Esophagus squamous epithelium (tissue), 5 donors: ENCODE results near the gene FBXL14. TPM values are rescaled to one million over a fixed set of nuclear protein-coding genes. Genes with fewer than 3 reads are reported as not detected.
A peak's percentile ranks its signal among the peaks of the same experiment; 100 is the strongest.

Experiments used
- DNase-seq: peaks from one replicate; lab custom pipeline; 2025; lab: John Stamatoyannopoulos, UW
- H3K27ac ChIP-seq, 4 donors: fragments of 200-600 bp; sonication (generic); one replicate each; pipeline ENCODE4 v1.5.1; 2016 to 2019; ENCODE audit warnings: mild to moderate bottlenecking in 1 of 4
- H3K27me3 ChIP-seq, 4 donors: fragments of 200-600 bp; sonication (generic); 1 replicate in 3 of 4; 2 replicates in 1 of 4; pipeline versions ENCODE4 v1.5.1 to v1.6.0; 2017 to 2021; ENCODE audit warnings: antibody characterized with exemption in 1 of 4
- H3K36me3 ChIP-seq, 3 donors: fragments of 200-600 bp; sonication (generic); one replicate each; pipeline ENCODE4 v1.5.1; 2016 to 2019
- H3K4me1 ChIP-seq, 3 donors: fragments of 200-600 bp; sonication (generic); one replicate each; pipeline ENCODE4 v1.5.1; 2017 to 2019
- H3K4me3 ChIP-seq, 4 donors: fragments of 200-600 bp; sonication (generic); 1 replicate in 3 of 4; 2 replicates in 1 of 4; pipeline ENCODE4 v1.5.1; 2016 to 2019; ENCODE audit warnings: mild to moderate bottlenecking in 2 of 4, moderate library complexity in 1 of 4
- H3K9me3 ChIP-seq, 3 donors: fragments of 200-600 bp; sonication (generic); one replicate each; pipeline ENCODE4 v1.5.1; 2016 to 2019
- POLR2A ChIP-seq, 4 donors: fragments of 450-650 bp; IDR thresholded peaks; one replicate each; pipeline ENCODE4 v1.6.1; 2017; ENCODE audit warnings: antibody characterized with exemption in 4 of 4, mild to moderate bottlenecking in 4 of 4, moderate library complexity in 3 of 4
- WGBS, 2 donors: methylation state at CpG; one replicate each; pipeline ENCODE4 v1.1.5; 2018; 5-methylcytosine and 5-hydroxymethylcytosine counted together
- intact Hi-C: fragments of 100-400 bp; cut with DNase I; formaldehyde crosslinking; loops from one replicate; pipeline ENCODE4 v1.15.0; 2022
- total RNA-seq, 4 donors: library from RNA; depleted of rRNA; stranded (reverse); fragments of >200 nt; gene quantifications; one replicate each; pipeline ENCODE4 v1.1.0, GENCODE V29; 2016
- TF ChIP-seq, protein P1 (sequence below), 6 experiments: fragments of 450-650 bp in 4 of 6; fragments of 200-600 bp in 2 of 6; sonication (generic) in 2 of 6; IDR thresholded peaks; one replicate each; pipeline ENCODE4 v1.5.1; 2016 to 2019; ENCODE audit warnings: antibody characterized with exemption in 6 of 6, mild to moderate bottlenecking in 4 of 6, moderate library complexity in 4 of 6
- donor health status: DM: yes; HTN: yes; CAD: no.

FBXL14 gene
- total RNA-seq, 4 donors from 2014 or later: 6.5 to 14.9 (median 8.8) TPM

DNA sequence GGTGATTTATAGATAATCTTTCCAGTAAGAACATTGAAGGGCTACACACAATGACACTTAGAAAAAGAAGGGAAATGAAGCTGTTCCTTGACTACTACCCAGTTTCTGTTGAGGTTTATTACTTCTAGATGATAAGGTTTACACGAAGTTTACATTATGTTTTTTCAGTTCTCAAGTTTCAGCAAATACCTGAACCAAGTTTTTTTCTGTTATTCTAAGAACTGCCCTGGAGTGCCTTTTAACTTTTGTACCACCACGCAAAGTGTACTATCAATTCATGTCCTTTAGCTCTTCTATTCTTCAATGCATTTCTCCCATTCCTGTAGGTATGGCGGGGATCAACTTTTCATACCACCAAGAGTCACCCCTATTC, 5.8 kb downstream of the FBXL14 start:
- peaks cover 30 to 71% (median 32%) of the 10 kb centered on the region in 3 donors for H3K4me1 ChIP-seq
- TF ChIP-seq, protein P1, sequence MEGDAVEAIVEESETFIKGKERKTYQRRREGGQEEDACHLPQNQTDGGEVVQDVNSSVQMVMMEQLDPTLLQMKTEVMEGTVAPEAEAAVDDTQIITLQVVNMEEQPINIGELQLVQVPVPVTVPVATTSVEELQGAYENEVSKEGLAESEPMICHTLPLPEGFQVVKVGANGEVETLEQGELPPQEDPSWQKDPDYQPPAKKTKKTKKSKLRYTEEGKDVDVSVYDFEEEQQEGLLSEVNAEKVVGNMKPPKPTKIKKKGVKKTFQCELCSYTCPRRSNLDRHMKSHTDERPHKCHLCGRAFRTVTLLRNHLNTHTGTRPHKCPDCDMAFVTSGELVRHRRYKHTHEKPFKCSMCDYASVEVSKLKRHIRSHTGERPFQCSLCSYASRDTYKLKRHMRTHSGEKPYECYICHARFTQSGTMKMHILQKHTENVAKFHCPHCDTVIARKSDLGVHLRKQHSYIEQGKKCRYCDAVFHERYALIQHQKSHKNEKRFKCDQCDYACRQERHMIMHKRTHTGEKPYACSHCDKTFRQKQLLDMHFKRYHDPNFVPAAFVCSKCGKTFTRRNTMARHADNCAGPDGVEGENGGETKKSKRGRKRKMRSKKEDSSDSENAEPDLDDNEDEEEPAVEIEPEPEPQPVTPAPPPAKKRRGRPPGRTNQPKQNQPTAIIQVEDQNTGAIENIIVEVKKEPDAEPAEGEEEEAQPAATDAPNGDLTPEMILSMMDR (IDR thresholded peaks at IDR 0.05): no peak
- H3K9me3 ChIP-seq: no peaks in the 10 kb centered on the region
- 51 to 55% methylated on average over 3 of the region's 3 CpGs for WGBS, 2 donors
- no peaks in the 10 kb centered on the region for H3K27me3 ChIP-seq
- H3K27ac ChIP-seq: peak overlapping the region in 3 of 4 donors; percentile 60 to 97 (median 95)
- no peak overlapping the region for H3K4me3 ChIP-seq
- DNase-seq: no peak
- H3K36me3 ChIP-seq: peaks cover 0 to 7% (median 0%) of the 10 kb centered on the region in 3 donors
- intact Hi-C loops: loop anchor here (10.0 kb wide), 1 partner anchor 474 kb away; no protein-coding TSS in a partner anchor

DNA sequence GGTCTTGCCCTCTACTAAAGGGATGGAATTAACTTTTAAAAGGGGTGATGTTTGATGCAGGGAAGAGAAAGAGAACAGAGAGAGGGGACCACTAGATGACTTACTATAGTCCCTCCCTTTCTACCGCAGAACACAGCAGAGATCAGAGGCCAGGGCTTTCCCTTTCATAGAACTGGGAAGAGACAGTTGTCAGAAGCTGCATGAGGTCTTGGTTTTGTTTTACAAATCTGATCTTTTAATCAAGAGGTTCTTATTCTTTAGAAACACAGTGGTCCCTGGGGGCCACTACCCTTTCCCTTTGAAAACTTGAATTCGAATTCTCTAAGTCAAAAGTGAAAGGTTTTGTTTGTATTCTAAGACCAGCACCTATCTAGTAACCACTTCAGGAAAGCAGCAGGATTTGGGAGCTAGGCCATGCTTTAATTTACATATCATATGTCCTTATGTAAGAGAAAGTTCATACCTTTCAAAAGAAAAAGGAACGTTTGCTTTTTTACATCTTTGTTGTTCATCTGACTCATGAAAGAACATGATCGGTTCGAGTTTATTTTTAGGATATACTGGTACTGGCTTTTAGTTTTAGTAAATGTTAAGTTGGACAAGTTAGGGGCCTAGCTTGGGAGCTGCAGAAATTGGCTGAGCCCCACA, 6.3 kb downstream of the FBXL14 start:
- no peak for DNase-seq
- peaks cover 26 to 71% (median 32%) of the 10 kb centered on the region in 3 donors for H3K4me1 ChIP-seq
- 21 to 26% methylated on average over 5 of the region's 5 CpGs for WGBS, 2 donors
- intact Hi-C loops: loop anchor here (10.0 kb wide), 1 partner anchor 473 kb away; no protein-coding TSS in a partner anchor
- H3K36me3 ChIP-seq: peaks cover 0 to 7% (median 0%) of the 10 kb centered on the region in 3 donors
- TF ChIP-seq, protein P1 (IDR thresholded peaks at IDR 0.05): no peak
- no peak for TF ChIP-seq POLR2A (IDR thresholded peaks at IDR 0.05)
- no peak overlapping the region for H3K4me3 ChIP-seq
- no peaks in the 10 kb centered on the region for H3K27me3 ChIP-seq
- H3K9me3 ChIP-seq: no peaks in the 10 kb centered on the region
- H3K27ac ChIP-seq: peak overlapping the region; percentile 0 to 97 (median 78)

DNA sequence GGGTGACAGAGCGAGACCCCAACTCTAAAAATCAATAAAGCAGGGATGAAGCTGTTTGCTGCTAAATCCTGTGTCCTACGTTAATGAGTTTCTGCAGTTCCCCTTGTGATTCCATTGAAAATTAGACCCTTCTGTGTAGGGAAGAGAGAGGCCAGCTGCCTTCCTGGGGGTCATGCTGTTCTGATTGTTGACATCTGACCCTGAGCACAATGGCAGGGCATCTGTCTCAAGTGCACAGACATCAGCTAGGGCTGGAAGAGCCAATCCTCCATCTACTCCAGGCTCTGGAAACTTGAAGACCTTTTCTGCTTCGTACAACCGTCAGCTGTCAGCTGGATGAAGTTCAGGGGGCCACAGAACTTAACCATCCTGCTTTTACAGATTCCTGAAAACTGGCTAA, 10.1 kb downstream of the FBXL14 start:
- no peak overlapping the region for H3K27ac ChIP-seq
- peaks cover 12 to 51% (median 13%) of the 10 kb centered on the region in 3 donors for H3K4me1 ChIP-seq
- WGBS, 2 donors: 91 to 92% methylated on average over 4 of the region's 4 CpGs
- intact Hi-C loops: loop anchor here (10.0 kb wide), 1 partner anchor 470 kb away; no protein-coding TSS in a partner anchor
- no peak for DNase-seq
- no peak overlapping the region for H3K4me3 ChIP-seq
- peaks cover 0 to 7% (median 0%) of the 10 kb centered on the region in 3 donors for H3K36me3 ChIP-seq
- H3K9me3 ChIP-seq: no peaks in the 10 kb centered on the region
- TF ChIP-seq, protein P1 (IDR thresholded peaks at IDR 0.05): no peak
- no peak for TF ChIP-seq POLR2A (IDR thresholded peaks at IDR 0.05)
- no peaks in the 10 kb centered on the region for H3K27me3 ChIP-seq

DNA sequence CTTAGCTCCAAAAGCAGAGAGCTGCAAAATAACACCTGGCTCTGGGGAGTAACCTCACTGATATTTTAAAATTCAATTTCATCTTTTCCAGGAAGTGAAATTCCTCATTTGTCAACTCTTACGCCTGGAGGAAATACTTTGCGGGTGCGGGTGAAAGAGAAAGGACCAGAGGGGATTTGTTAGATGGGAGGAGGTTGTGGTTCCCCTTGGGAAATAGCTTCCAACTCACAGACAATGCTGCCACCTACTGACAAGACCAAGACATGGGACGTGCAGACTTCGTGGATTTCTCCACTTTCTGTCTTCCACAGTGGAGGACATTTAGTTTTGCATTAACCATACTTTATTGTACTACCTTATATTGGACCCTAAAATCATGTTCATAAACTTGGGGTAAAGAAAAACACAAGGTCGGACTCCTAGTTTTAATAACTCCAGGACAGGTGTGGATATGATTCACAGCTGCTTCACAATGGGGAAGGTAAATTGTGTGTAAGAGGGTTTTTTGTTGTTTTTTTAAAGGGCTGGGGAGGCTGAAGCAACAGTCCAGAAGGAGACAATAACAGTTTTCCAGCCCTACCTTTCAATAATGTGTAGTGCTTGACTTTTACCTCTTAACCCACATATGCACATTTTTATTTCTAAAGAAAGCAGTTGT, 10.8 kb downstream of the FBXL14 start:
- no peak overlapping the region for H3K27ac ChIP-seq
- intact Hi-C loops: loop anchor here (10.0 kb wide), 1 partner anchor 469 kb away; no protein-coding TSS in a partner anchor
- peak overlapping the region in 1 of 4 donors; percentile 29 for H3K4me3 ChIP-seq

More for the DNA sequence above, 10.8 kb downstream of the FBXL14 start:
- peaks cover 7 to 43% (median 12%) of the 10 kb centered on the region in 3 donors for H3K4me1 ChIP-seq
- WGBS, 2 donors: 1 to 2% methylated on average over 6 of the region's 6 CpGs
- peaks cover 0 to 7% (median 0%) of the 10 kb centered on the region in 3 donors for H3K36me3 ChIP-seq
- no peak for TF ChIP-seq POLR2A (IDR thresholded peaks at IDR 0.05)
- TF ChIP-seq, protein P1 (IDR thresholded peaks at IDR 0.05): peak; percentile 74 to 92 (median 88)
- DNase-seq: no peak
- no peaks in the 10 kb centered on the region for H3K27me3 ChIP-seq
- no peaks in the 10 kb centered on the region for H3K9me3 ChIP-seq
